ENCODE data around the gene MYO15A. TPM values are rescaled to one million over a fixed set of nuclear protein-coding genes. Genes with fewer than 3 reads are reported as not detected.

The MYO15A gene
- total RNA-seq, 1 donor from 2014 or later, result 0.52 TPM

- H3K36me3 Mint-ChIP-seq (ENCODE audit: low read depth), result peaks cover 10% of the 10 kb centered on the region
- no peaks in the 10 kb centered on the region for H3K9me3 Mint-ChIP-seq (ENCODE audit: low read depth)
- peak overlapping the region; percentile 93 for H3K27ac Mint-ChIP-seq (ENCODE audit: unreplicated experiment)
- DNase-seq (ENCODE audit: low spot score), result no peak
- H3K4me3 Mint-ChIP-seq (ENCODE audit: unreplicated experiment), result peak overlapping the region; percentile 92
- H3K4me1 Mint-ChIP-seq (ENCODE audit: low read depth), result peaks cover 68% of the 10 kb centered on the region
- H3K27me3 Mint-ChIP-seq (ENCODE audit: low read depth), result no peaks in the 10 kb centered on the region
- TF ChIP-seq CTCF (IDR thresholded peaks at IDR 0.05), result no peak
Observed at GRCh38 chr17:18187821-18188761, 79.5 kb downstream of the MYO15A start.

GRCh38 chr17:18190628-18191235 lies 82.2 kb downstream of the MYO15A start:
- DNase-seq (ENCODE audit: low spot score), result no peak
- Mint-ChIP-seq H3K36me3 (ENCODE audit: low read depth) (peaks cover 19% of the 10 kb centered on the region), H3K27ac (ENCODE audit: unreplicated experiment) (peak overlapping the region; percentile 81), H3K27me3 (ENCODE audit: low read depth) (no peaks in the 10 kb centered on the region), H3K4me3 (ENCODE audit: unreplicated experiment) (no peak overlapping the region), H3K4me1 (ENCODE audit: low read depth) (peaks cover 64% of the 10 kb centered on the region), H3K9me3 (ENCODE audit: low read depth) (no peaks in the 10 kb centered on the region)
- no peak for TF ChIP-seq CTCF (IDR thresholded peaks at IDR 0.05)

- peaks cover 23% of the 10 kb centered on the region for H3K36me3 Mint-ChIP-seq (ENCODE audit: low read depth)
- DNase-seq (ENCODE audit: low spot score), result no peak
- peaks cover 58% of the 10 kb centered on the region for H3K4me1 Mint-ChIP-seq (ENCODE audit: low read depth)
- H3K4me3 Mint-ChIP-seq (ENCODE audit: unreplicated experiment), result no peak overlapping the region
- TF ChIP-seq CTCF (IDR thresholded peaks at IDR 0.05), result no peak
- H3K9me3 Mint-ChIP-seq (ENCODE audit: low read depth), result no peaks in the 10 kb centered on the region
- no peaks in the 10 kb centered on the region for H3K27me3 Mint-ChIP-seq (ENCODE audit: low read depth)
- H3K27ac Mint-ChIP-seq (ENCODE audit: unreplicated experiment), result peak overlapping the region; percentile 81
Observed at GRCh38 chr17:18191236-18191667, 82.7 kb downstream of the MYO15A start.

GRCh38 chr17:18191967-18192366 lies 83.4 kb downstream of the MYO15A start:
- Mint-ChIP-seq H3K27ac (ENCODE audit: unreplicated experiment) (peak overlapping the region; percentile 81), H3K36me3 (ENCODE audit: low read depth) (peaks cover 21% of the 10 kb centered on the region), H3K9me3 (ENCODE audit: low read depth) (no peaks in the 10 kb centered on the region), H3K4me1 (ENCODE audit: low read depth) (peaks cover 51% of the 10 kb centered on the region), H3K4me3 (ENCODE audit: unreplicated experiment) (no peak overlapping the region), H3K27me3 (ENCODE audit: low read depth) (no peaks in the 10 kb centered on the region)
- DNase-seq (ENCODE audit: low spot score), result no peak
- peak; percentile 41 for TF ChIP-seq CTCF (IDR thresholded peaks at IDR 0.05)

- peaks cover 39% of the 10 kb centered on the region for H3K4me1 Mint-ChIP-seq (ENCODE audit: low read depth)
Observed at GRCh38 chr17:18194394-18194793, 85.8 kb downstream of the MYO15A start.

More at GRCh38 chr17:18194394-18194793, 85.8 kb downstream of the MYO15A start:
- H3K36me3 Mint-ChIP-seq (ENCODE audit: low read depth), result peaks cover 25% of the 10 kb centered on the region
- DNase-seq (ENCODE audit: low spot score), result no peak
- TF ChIP-seq CTCF (IDR thresholded peaks at IDR 0.05), result no peak
- no peak overlapping the region for H3K27ac Mint-ChIP-seq (ENCODE audit: unreplicated experiment)
- no peaks in the 10 kb centered on the region for H3K27me3 Mint-ChIP-seq (ENCODE audit: low read depth)
- no peaks in the 10 kb centered on the region for H3K9me3 Mint-ChIP-seq (ENCODE audit: low read depth)
- no peak overlapping the region for H3K4me3 Mint-ChIP-seq (ENCODE audit: unreplicated experiment)

Data from chondrocyte (in vitro differentiated cells).